Stimulated activated CD8-positive, alpha-beta memory T cell treated with anti-CD3 and anti-CD28 coated beads, Interleukin-15, amount 100 ng/mL, for 48 hours (primary cell): ENCODE measurements around the gene ACER3.
"Not testable (repeated sequence)": the region's sequence is repeated elsewhere in the genome, so short reads cannot be mapped to it uniquely, and the experiment has no call there.

Source experiments
- DNase-seq, 2 donors: peaks; one replicate each; pipeline ENCODE4 v3.0.0-alpha.2; 2020; ENCODE audit warnings: low read depth in 2 of 2

Gene ACER3

DNA sequence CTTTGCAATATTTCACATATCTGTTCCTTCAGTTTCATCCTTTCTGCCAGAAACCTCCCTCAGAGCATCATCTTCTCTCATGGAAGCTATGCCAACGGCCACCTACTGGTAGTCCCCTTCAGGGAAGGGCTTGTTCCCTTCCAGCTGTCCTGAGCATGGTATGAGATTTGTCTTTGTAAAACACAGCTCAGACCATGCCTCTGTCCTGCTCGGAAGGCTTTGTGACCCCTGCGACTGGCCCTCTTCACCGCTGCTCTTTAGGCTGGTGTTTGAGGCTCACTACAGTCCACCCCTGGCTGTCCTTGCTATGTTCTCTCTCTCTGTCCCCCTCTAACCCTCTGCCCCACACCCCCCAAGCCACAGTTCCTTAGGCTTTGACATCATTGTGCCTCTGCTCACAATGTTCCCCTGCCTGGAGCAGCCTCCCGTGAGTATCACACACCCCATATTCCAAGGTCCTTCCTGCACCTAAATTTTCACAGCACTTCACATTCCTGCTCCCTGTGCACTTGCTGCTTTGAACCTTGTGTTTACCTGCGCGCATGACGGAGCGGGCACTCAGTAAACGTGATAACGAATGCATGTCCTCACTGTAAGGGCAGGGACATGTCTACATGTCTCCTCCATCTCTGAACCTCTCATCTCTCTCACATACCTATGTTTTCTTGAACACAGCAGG lies 24.0 kb upstream of the ACER3 start:
- no peak for DNase-seq

DNA sequence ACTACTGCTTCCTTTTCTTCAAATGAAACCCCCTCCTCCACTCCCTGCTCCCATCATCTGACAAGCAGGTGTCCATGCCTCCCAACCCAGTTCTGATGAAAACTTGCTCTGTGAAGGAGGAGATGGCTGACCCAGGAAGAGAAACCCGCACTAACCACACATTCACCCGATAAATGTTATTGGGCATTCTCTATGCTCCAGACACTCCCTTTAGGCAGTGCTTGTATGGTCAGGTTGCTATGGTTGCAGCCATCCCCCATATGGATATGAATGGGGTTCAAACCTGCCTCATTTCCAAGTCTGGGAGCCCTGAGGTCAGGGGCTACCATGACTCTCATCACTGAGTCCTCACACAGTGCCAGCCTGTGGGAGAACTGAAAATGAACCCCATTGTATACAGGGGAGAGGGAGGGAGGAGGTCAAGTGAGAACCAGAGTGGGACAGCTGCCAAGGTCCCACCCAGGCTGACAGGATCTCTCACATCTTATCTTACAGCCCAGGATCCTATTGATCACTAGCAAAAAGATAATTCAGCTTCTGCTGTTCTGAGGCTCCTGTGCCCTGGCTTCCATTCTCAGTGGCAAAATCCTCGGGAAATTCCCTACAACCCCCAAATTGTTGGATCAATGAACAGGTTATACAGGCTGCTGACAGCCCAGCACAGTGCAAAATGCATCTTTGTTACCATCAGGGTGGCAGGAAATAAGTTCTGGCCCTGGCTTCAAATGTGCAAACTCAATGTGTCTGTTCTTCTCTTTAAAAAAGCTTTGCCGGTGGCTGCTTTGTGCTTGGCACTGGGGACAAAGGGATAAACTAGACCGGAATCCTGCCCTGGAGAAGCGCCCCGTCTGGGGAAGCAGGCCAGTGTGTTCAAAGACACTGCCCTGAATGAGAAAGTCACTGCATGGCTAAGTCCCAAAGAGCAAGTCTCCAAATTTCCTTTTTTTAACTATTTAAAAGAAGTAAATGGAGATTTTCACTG lies 22.7 kb upstream of the ACER3 start:
- DNase-seq = no peak

DNA sequence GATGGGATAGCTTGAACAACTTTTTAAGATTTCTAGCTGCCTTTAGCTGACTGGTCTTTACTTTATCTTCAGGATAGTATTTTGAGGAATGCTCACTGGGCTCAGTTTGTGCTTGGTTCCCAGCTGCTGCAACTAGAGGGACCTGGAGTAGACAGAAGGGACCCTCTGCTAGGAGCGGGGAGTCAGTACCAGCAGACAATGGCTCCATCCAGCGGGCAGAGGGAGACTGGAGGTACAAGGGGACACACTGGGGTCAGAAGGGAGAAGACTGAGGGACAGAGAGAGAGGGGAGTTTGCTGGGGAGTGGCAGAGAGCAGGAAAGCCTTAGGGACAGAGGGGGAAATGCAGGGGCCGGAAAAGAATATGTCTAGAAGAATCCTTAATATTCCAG lies 22.0 kb upstream of the ACER3 start:
- no peak for DNase-seq

DNA sequence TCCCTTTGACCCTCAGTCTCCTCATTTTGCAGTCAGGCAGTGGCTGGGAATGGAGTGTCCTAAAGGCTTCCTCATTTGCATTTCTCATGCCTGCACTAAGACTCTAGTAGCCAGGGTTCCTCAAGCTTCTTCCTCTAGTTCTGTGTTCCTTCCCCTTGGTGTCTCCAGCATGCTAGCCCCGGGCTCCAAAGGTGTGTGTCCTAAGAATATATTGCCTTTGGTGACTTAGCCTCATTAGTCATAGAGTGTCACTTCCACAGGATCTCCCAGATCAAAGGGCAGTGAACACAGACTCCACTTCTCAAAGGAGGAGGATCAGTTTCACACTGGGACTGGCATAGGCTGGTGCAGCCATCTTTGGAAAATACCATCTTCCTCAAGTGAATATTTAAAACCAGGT lies 21.4 kb upstream of the ACER3 start:
- no peak for DNase-seq

DNA sequence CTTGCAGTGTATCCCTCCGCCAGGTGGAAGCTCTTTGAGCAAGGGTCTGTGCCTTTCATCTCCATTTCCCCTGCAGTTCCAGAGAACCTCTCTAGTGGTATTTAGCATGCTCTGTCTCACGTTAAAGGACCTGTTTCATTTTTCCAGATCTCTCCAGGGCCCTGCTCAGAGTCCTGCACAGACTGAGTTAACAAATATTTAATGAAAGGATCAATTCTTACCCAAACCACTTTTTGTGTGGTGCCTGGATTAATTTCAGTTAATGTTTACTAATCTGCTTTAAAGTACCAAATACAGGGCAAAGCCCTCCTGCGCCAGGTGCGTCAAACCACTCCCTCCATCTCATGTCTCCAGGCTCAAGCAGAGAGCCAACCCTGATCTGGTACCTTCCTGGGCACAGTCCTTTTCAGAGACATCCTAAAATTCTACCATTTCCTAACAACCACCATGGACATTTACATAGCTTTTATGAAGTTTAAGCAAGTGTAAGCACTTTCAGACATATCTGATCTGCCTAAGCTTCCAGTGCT lies 18.7 kb upstream of the ACER3 start:
- DNase-seq = no peak

DNA sequence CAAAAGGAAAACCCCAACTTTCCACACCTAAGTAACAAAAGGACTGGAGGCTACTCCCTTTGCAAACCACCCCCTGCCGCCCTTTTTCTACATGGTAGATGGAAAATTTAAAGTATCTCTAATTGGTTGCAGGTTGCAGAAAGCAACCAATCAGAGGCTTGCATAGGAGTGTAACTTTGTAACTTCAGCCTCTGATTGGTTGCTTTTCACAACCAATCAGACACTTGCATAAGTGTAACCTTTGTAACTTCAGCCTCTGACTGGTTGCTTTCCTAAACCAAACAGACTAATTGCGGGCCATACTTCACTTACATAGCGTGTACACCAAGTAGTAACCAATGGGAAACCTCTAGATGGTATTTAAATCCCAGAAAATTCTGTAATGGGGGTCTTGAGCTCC lies 16.8 kb upstream of the ACER3 start:
- no peak for DNase-seq

DNA sequence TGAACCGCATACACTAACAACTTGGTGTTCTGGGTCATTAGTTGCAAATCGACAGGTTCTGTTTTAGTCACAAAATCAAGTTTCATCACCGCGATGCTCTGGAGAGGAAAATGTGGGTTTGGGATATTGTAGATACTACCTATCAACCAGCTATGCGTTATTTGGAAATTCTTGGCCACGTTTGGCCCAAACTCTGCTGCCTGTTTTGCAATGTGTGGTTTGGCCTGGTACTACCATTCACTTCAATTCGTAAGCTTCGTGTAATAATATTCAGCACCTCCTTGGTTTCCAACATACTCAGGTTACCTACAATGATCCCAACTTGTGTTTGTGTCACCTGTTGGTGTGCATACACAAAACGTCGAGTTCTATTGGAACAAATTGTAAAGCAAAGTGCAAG lies 16.2 kb upstream of the ACER3 start:
- DNase-seq = no peak

DNA sequence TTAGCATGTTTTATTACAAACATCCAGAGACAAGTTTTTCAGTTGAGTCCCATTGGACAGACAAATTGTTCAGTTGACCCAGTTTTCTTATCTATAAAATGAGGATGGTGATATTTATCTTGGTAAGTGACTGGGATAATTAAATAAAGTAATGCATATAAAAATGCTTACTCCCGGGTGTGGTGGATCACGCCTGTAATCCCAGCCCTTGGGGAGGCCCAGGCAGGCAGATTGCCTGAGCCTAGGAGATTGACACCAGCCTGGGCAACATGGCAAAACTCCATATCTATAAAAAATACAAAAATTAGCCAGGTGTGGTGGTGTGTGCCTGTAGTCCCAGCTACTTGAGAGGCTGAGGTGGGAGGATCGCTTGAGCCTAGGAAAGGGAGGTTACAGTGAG lies 15.6 kb upstream of the ACER3 start:
- DNase-seq = no peak

DNA sequence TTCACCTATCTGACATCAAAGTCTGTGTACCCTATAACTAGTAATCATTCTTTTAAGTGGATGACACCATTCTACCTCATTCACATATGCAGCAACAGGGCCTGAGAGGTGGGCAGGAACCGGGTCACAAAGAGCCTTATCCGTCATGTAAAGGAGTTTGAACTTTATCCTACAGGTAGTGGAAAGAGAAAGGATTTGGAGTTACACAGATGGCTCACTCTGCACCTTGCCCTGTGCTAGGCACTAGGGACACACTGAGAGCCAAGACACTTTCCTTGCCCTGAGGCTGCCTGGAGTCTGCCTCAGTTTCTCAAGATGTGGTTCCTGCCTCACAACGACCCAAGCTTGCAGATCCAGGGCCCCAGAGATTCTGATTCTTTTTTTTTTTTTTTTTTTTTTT lies 14.3 kb upstream of the ACER3 start:
- no peak for DNase-seq

DNA sequence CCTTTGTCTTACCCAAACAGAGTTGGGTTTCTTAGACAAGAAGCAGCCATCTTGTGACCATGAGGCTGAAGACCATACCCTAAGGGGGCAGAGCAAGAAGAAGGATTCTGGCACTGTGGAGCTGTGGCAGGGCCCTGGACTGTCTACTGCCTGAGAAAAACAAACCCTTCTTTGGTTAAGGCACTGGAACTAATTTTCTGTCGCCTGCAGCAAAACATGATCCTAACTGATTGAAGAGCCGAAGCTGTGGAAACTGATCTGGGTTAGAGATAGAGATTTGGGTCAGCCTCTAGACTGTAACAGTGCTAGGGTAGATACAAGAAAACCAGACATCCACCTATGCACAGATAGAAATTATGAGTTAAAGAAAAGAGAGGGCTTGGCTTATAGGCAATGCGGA lies 11.3 kb upstream of the ACER3 start:
- DNase-seq = no peak

DNA sequence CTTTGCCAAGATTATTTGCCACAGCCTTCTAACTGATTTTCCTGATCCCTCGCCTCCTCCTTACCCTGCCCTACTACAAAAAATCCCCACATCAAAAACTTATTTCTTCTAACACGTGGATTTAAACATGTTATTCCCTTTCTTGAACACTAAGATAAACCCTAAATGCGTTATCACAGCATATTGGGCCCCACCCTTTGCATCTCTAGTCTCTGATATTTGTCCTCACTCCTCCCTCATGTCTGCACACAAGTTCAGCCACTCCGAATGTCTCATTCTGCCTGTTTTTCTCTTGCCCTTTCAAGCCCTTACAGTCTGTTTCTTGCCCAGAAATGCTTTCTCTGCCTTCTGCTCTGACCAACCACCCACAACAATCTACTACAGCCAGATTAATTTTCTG lies 10.6 kb upstream of the ACER3 start:
- no peak for DNase-seq

DNA sequence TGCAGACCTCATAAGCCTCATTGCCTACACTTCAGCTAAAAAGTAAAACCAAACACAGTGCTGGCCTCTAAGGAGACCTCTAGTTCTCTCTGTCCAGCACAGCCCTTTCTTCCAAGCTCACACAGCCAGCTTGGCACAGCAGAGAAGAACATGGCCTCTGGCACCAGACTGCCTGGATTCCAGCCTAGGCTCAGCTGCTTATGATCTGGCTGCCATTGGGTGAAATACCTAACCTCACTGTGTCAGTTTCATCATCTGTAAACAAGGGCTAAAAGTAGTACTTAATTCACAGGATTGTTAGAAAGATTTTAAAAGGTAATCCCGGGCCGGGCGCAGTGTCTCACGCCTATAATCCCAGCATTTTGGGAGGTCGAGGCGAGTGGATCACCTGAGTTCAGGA lies 9.9 kb upstream of the ACER3 start:
- no peak for DNase-seq

DNA sequence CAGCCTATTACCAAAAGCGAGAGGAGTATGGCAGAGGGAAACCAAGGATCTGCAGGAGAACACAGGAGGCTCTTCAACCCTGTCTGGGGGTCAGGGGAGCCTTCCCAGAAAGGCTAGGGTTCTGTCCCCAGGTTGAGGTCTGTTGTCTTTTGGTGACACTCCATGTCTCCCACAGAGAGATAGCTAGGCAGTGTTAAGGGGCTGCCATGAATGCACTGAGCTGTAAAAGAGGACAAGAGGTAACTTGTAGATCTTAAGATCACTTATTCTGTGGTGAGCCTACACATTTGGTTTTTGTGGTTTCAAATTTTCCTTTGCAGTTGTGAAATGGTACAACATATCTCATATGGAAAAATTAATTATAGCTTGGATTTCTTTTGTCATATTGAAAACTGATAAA lies 6.0 kb upstream of the ACER3 start:
- no peak for DNase-seq

DNA sequence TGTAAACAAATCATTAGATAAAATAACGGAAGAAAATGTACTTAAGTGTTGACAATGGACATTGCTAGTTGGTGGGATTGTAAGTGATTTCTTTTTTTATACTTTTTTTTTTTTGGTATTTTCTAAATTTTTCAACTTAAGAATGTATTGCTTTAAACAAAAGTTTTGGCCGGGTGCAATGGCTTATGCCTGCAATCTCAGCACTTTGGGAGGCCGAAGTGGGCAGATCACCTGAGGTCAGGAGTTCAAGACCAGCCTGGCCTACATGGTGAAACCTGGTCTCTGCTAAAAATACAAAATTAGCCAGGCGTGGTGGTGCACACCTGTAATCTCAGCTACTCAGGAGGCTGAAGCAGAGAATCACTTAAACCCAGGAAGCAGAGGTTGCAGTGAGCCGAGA lies 5.0 kb upstream of the ACER3 start:
- not testable (repeated sequence) for DNase-seq

DNA sequence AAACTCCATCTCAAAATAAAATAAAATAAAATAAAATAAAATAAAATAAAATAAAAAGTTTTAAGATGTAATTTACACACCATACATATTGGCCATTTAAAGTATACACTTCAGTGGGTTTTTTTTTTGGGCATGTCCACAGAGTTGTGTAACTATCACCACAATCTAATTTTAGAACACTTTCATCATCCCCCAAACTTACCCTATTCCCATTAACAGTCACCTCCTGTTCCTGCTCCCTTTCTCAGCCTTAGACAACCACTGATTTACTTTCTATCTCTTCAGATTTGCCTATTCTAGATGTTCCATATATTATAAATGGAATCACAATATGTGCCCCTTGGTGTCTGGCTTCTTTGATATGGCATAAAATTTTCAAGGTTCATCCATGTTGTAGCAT lies 4.6 kb upstream of the ACER3 start:
- no peak for DNase-seq

DNA sequence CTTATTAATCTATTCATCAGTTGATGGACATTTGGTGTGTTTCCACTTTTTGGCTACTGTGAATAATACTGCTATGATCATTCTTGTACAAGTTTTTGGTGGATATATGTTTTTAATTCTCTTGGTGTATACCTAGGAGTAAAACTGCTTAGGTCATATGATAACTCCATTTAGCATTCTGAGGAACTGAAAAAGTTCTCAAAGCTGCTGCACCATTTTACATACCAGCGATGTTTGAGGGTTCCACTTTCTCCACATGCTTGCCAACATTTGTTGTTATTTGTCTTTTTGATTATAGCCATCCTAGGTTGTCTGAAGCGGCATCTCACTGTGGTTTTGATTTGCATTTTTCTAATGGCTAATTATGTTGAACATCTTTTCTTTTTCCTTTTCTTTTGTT lies 4.1 kb upstream of the ACER3 start:
- no peak for DNase-seq

DNA sequence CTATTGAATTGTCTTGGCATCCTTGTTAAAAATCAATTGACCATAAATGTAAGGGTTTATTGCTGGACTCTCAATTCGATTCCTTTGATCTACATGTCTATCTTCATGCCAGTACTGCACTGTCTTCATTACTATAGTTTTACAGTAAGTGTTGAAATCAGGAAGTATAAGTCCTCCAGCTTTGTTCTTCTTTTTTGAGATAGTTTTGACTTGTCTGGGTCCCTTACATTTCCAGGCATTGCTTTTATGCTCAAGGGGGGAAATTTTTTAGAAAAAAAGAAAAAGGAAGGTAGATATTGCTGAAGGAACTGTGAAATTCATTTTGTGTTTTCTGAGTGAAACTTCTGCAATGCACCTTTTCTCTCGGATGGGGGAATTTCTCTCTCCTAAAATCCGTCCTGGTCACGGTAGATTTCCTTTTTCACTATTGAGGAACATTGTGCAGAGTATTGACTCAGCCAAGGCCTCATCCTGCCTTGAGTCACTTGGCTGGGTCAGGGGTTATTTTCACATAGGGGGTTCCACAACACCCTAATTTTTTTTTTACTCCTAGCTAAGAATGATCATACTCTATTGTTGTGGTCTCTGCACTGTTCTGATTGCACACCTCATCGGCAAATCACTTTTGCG lies 2.8 kb upstream of the ACER3 start:
- DNase-seq = no peak

DNA sequence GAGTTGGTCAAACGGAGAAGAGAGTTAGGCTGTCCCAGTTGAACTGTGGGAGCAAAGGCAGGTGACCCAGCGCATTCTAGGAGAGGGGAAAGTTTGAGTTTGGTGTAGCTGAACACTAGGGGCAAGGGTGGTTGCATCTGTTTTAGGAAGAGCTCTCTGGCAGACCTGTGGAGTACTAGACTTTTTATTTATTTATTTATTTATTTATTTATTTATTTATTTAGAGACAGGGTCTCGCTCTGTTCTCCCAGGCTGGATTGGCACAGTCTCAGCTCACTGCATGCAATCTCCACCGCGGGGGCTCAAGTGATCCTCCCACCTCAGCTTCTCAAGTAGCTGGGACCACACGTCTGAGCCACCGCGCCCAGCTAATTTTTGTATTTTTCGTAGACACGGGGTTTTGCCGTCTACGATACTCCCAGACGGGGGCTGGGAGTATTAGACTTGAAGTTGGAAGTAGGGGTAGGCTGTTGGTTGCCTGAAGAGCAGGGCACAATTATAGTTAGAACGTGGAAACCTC lies 950 bp upstream of the ACER3 start:
- no peak for DNase-seq

DNA sequence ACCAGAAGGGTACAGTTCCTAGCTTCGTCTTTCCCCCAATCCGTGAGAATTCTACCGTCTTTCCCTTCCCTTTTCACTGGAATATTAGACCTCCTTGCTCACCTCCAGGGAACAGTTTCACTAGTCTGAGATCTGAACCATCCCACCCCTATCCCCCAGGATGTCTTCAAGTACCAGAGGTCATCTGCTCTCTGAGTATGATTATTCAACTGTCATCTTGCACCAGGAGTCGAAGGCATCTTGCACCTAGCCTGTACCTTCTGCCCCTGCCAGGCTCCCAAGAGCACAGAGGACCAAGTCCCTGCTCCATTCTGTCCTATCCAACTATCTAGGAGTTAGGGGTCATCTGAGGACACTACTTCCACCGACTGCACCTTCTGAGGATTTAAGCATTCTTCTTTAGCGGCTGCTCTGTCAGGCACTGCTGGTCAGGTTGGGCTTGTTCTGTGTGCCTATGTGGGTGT lies 804 bp downstream of the ACER3 start:
- no peak for DNase-seq

DNA sequence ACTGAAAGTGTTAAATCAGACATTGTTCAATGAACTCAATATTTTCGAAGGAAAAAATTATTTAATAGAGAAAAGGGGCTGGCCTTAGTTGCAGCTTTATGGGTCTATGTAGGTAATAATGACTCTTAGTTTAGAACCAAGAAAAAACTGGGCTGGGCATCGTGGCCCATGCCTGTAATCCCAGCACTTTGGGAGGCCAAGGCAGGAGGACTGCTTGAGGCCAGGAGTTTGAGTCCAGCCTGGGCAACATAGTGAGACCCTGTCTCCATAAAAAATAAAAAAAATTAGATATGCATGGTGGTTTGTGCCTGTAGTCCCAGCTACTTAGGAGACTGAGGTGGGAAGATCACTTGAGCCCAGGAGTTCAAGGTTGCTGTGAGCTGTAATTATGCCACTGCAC lies 2.1 kb downstream of the ACER3 start:
- not testable (repeated sequence) for DNase-seq

DNA sequence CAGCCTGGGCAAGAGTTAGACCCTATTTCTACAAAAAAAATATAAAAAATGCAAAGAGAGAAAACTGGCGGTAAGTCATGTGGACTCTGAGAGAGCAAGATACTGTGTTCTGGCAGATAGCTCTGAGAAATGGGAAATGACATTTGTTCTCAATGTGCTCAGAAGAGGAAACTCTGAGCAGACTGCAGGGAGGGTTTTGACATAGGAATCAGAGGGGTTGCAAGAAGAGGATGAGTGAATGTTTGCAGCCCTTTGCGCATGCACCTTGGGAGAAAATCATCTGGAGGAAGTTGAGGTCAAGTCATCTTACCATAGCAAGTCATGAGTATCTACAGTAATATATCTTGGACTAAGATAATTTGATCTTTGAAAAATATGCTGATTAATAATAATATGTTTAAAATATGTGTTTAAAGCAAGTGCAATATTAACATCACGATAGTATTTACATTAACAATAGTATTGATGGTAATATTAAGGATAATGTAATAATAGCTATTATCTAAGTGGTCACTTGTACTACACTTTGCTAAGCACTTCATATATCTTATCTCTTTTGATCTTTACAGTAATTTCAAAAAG lies 2.6 kb downstream of the ACER3 start:
- DNase-seq = no peak
